HepG2 (cell line): ENCODE measurements around the gene SF3B6. TPM values are rescaled to one million over a fixed set of nuclear protein-coding genes. Genes with fewer than 3 reads are reported as not detected.

Source experiments
- ATAC-seq: fragments of 200-7000 bp; cut with Tn5 transposase; 3 replicates; pipeline ENCODE4 v1.9.1; 2020; ENCODE audit warnings: mild to moderate bottlenecking, moderate library complexity
- BruUV-seq: library from RNA; stranded (reverse); fragments of 400-500 nt; replicated peaks from 2 replicates; lab custom pipeline; 2021; lab: Mats Ljungman, UMichigan
- CTCF ChIA-PET: fragments of 300-600 bp; formaldehyde crosslinking; extraction: SDS; loops from one replicate; lab custom pipeline; 2021; ENCODE audit warnings: low total read pairs, inconsistent platforms, low intra/inter-chr PET ratio; lab: Yijun Ruan, JAX
- POLR2A ChIA-PET: fragments of 350-600 bp; sonication (Branson Sonifier 250); formaldehyde crosslinking; loops from one replicate; lab custom pipeline; 2020; ENCODE audit warnings: antibody characterized with exemption, inconsistent platforms; lab: Yijun Ruan, JAX
- DNase-seq: peaks from one replicate; pipeline ENCODE4 v3.0.0-alpha.2; 2015; ENCODE audit warnings: low spot score
- FAIRE-seq: peaks from 3 replicates; lab custom pipeline; 2011; peaks lifted over from hg19 to GRCh38; lab: Jason Lieb, UNC
- H2AFZ ChIP-seq: one replicate; pipeline ENCODE4 v1.6.1; 2011; ENCODE audit warnings: low read length, inconsistent platforms
- H3K27ac ChIP-seq: fragments of 300-600 bp; 3 replicates; pipeline ENCODE4 v1.8.0; 2011; ENCODE audit warnings: mixed run types, mild to moderate bottlenecking, mixed read lengths, low read length, inconsistent platforms; ENCODE audit not compliant: insufficient read depth; ENCODE audit errors: extremely low read length
- H3K27me3 ChIP-seq, 2 experiments: fragments of 200-600 bp in 1 of 2; 2 replicates in 1 of 2; 3 replicates in 1 of 2; pipeline versions ENCODE4 v1.6.0 to v1.8.0; 2011; ENCODE audit warnings: low read length in 2 of 2, mild to moderate bottlenecking in 2 of 2, moderate library complexity in 2 of 2, inconsistent platforms in 1 of 2; ENCODE audit not compliant: insufficient read depth in 2 of 2, control insufficient read depth in 1 of 2
- H3K36me3 ChIP-seq, 2 experiments: fragments of 200-600 bp in 1 of 2; replicated peaks in 1 of 2; 2 replicates in 1 of 2; 3 replicates in 1 of 2; pipeline versions ENCODE4 v1.5.1 to v1.8.0; 2011; ENCODE audit warnings: low read length in 2 of 2, inconsistent platforms in 1 of 2; ENCODE audit not compliant: insufficient read depth in 2 of 2, control insufficient read depth in 1 of 2
- H3K4me1 ChIP-seq: 2 replicates; pipeline ENCODE4 v1.5.1; 2012; ENCODE audit warnings: low read length, inconsistent platforms; ENCODE audit not compliant: insufficient read depth
- H3K4me2 ChIP-seq: 2 replicates; pipeline ENCODE4 v1.6.0; 2011; ENCODE audit warnings: low read depth, low read length, inconsistent platforms
- H3K4me3 ChIP-seq, 3 experiments: fragments of 200-600 bp in 1 of 3; sonication (generic), shearing (Covaris generic) in 1 of 3; replicated peaks in 1 of 3; 2 replicates each; pipeline ENCODE4 v1.5.1; 2011 to 2016; ENCODE audit warnings: low read length in 3 of 3, inconsistent platforms in 2 of 3, low read depth in 2 of 3, mild to moderate bottlenecking in 2 of 3, control low read depth in 1 of 3, mixed read lengths in 1 of 3; ENCODE audit not compliant: insufficient read depth in 1 of 3
- H3K79me2 ChIP-seq: one replicate; pipeline ENCODE4 v1.6.1; 2011; ENCODE audit warnings: low read length, inconsistent platforms; ENCODE audit not compliant: insufficient read depth
- H3K9ac ChIP-seq: 2 replicates; pipeline ENCODE4 v1.6.0; 2011; ENCODE audit warnings: mild to moderate bottlenecking, low read depth, low read length, inconsistent platforms; ENCODE audit not compliant: insufficient read depth
- H3K9me3 ChIP-seq: 2 replicates; pipeline ENCODE4 v1.5.1; 2012; ENCODE audit warnings: mild to moderate bottlenecking, low read length
- H4K20me1 ChIP-seq: 2 replicates; pipeline ENCODE4 v1.6.0; 2011; ENCODE audit warnings: inconsistent platforms, mild to moderate bottlenecking, low read length, moderate library complexity; ENCODE audit not compliant: insufficient read depth
- CENPT ChIP-seq: sonication (generic); formaldehyde crosslinking; IDR thresholded peaks from 2 replicates; pipeline ENCODE4 v1.8.0; 2022; ENCODE audit warnings: low read depth, mild to moderate bottlenecking, moderate library complexity, missing genetic modification reagents
- HNRNPUL1 ChIP-seq: fragments of 200-400 bp; formaldehyde crosslinking; IDR thresholded peaks from 2 replicates; pipeline ENCODE4 v1.6.1; 2017; ENCODE audit warnings: low read depth, mild to moderate bottlenecking, low read length, moderate library complexity
- KMT2B ChIP-seq: IDR thresholded peaks from 2 replicates; pipeline ENCODE4 v1.6.1; 2016; ENCODE audit warnings: missing genetic modification reagents, missing compliant biosample characterization
- MIXL1 ChIP-seq: IDR thresholded peaks from 2 replicates; pipeline ENCODE4 v1.6.1; 2016
- PRPF4 ChIP-seq: fragments of 200-400 bp; formaldehyde crosslinking; IDR thresholded peaks from 2 replicates; pipeline ENCODE4 v1.6.1; 2016; ENCODE audit warnings: low read length, low read depth; ENCODE audit not compliant: poor library complexity, severe bottlenecking
- RFX1 ChIP-seq: fragments of 450-650 bp; IDR thresholded peaks from 2 replicates; pipeline ENCODE4 v1.6.1; 2017
- STAG1 ChIP-seq: sonication (generic); formaldehyde crosslinking; IDR thresholded peaks from 2 replicates; pipeline ENCODE4 v1.4.0; 2020; ENCODE audit warnings: missing genetic modification reagents
- ZNF773 ChIP-seq: sonication (generic); formaldehyde crosslinking; IDR thresholded peaks from 2 replicates; pipeline ENCODE4 v1.4.0; 2020; ENCODE audit warnings: missing genetic modification reagents, borderline replicate concordance
- ZNF850 ChIP-seq: sonication (generic); formaldehyde crosslinking; conservative IDR thresholded peaks from 2 replicates; pipeline ENCODE4 v1.9.0; 2021; ENCODE audit warnings: mild to moderate bottlenecking, missing genetic modification reagents
- WGBS: methylation state at CpG from one replicate; pipeline ENCODE4 v1.1.6; 2017; ENCODE audit warnings: low lambda C conversion rate; 5-methylcytosine and 5-hydroxymethylcytosine counted together
- in situ Hi-C: cut with HindIII; loops from 2 replicates; pipeline ENCODE4 v1.10.0; 2017; ENCODE audit warnings: low pct_unique_long_range_greater_than_20kb; ENCODE audit not compliant: extremely low pct_ligation_motif_present
- intact Hi-C: fragments of 100-400 bp; cut with micrococcal nuclease; formaldehyde crosslinking; loops from one replicate; pipeline ENCODE4 v1.10.0; 2022; ENCODE audit not compliant: unreplicated experiment
- polyA plus RNA-seq, 8 experiments: library from polyadenylated mRNA; depleted of rRNA in 3 of 8; stranded (reverse) in 7 of 8; unstranded in 1 of 8; fragments of >200 nt; fragmentation: Illumina TruSeq in 4 of 8; extraction: Trizol in 4 of 8; gene quantifications; 2 replicates each; pipeline versions ENCODE4 v1.2.1 to v1.2.3, GENCODE V29; 2011 to 2016; ENCODE audit warnings: low read depth in 4 of 8, missing spikeins in 1 of 8, mixed read lengths in 1 of 8; ENCODE audit not compliant: insufficient read depth in 1 of 8
- total RNA-seq, 5 experiments: library from RNA; depleted of rRNA; stranded (reverse); fragments of >200 nt; fragmentation: Illumina TruSeq; extraction: Trizol; gene quantifications; 2 replicates each; pipeline ENCODE4 v1.2.3, GENCODE V29; 2016; ENCODE audit warnings: low read depth in 1 of 5
- TF ChIP-seq, protein P1 (sequence below): sonication (generic); formaldehyde crosslinking; IDR thresholded peaks from 2 replicates; pipeline ENCODE4 v1.8.1; 2023; ENCODE audit warnings: mild to moderate bottlenecking, missing genetic modification reagents, borderline replicate concordance
- TF ChIP-seq, protein P2 (sequence below): sonication (generic); formaldehyde crosslinking; IDR thresholded peaks from 2 replicates; pipeline ENCODE4 v1.5.1; 2020; ENCODE audit warnings: missing genetic modification reagents, mild to moderate bottlenecking, borderline replicate concordance

Gene SF3B6
- total and polyA plus RNA-seq, 2 of the 13 experiments (the other 11 are each of a cell fraction or from before 2014, with no cell fraction given) = 177 to 182 TPM

DNA sequence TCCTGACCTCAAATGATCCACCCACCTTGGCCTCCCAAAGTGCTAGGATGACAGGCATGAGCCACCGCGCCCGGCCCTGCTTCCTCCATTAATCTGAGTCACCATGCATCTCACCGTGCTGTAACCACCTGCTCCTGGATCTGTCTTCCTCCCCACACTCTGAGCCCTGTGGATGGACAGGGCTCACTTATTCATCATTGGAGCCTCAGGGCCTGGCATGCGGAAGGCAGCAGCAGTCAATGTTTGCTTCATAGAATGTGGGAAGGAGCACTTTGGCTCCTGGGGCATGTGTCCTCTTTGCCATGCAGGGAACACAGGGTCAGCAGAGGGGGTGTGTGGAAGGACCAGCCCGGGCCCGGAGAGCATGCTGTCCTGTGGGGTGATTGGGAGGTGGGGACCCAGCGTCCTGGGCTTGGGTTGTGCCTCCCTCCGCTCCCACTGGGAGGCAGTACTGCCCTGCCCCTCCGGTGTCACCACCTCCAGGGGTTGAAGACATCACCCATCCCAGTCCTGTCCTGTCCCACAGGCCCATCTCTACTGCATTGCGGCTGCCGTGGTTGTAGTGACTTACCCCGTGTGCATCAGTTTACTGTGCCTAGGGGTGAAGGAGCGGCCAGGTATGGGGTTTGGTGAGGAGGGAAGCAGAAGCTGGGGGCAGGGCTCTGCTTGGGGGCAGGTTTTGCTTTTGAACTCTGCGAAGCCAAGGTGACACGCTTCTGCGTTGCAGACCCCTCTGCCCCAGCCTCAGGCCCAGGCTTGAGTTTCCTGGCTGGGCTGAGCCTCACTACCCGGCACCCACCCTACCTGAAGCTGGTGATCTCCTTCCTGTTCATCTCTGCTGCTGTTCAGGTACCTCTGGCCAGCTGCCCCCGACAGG, 54.8 kb downstream of the SF3B6 start (continued):
- TF ChIP-seq ZNF773 (CRISPR knock-in tag) = no peak
- TF ChIP-seq STAG1 = peak; percentile 97
- TF ChIP-seq, protein P1, sequence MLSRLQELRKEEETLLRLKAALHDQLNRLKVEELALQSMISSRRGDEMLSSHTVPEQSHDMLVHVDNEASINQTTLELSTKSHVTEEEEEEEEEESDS = no peak
- 0 out of 2 replicates have a peak, but pooled peaks have one; percentile 13 for TF ChIP-seq MIXL1
- no peak for TF ChIP-seq PRPF4

DNA sequence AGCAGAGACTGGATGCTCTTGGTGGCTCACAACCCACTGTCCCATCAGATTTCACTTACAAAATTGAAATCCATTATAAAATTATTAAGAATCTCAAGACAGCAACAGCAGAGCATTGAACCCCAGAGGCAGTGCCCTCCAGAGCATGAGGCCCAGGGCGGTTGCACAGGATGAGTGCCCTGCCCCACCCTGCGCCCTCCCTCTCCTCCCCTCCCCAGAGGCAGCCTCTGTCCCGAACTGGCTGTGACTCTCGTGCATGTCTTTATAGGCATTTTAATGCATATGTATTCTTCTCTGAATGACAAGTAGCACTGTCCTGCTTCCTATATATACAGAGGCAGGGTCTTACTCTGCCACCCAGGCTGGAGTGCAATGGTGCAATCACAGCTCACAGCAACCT, 55.9 kb downstream of the SF3B6 start:
- WGBS = 89% methylated on average over 4 of the region's 4 CpGs
- no peak overlapping the region for H3K9ac ChIP-seq
- H3K9me3 ChIP-seq = no peaks in the 10 kb centered on the region
- DNase-seq = no peak
- in situ Hi-C loops (loop anchor here (5.0 to 10.0 kb wide), 2 partner anchors 42 to 145 kb away; no protein-coding TSS in a partner anchor), intact Hi-C loops (no loop called here)
- H3K79me2 ChIP-seq = no peaks in the 10 kb centered on the region
- POLR2A ChIA-PET = interaction anchor here (1.2 kb wide), 1 partner anchor 63 kb away, joined by 4 read pairs; no protein-coding TSS in a partner anchor
- no peak overlapping the region for H2AFZ ChIP-seq
- BruUV-seq = no TSS peak
- FAIRE-seq = no peak
- H3K36me3 ChIP-seq = peaks cover 1 to 10% of the 10 kb centered on the region in 2 experiments; a peak in 2 of 5 replicates
- no peak overlapping the region for H3K4me2 ChIP-seq
- no peak overlapping the region for H3K27ac ChIP-seq
- H3K4me3 ChIP-seq = no peak overlapping the region
- no peaks in the 10 kb centered on the region for H4K20me1 ChIP-seq
- H3K4me1 ChIP-seq = peaks cover 55% of the 10 kb centered on the region
- CTCF ChIA-PET = interaction anchor here (3.2 to 3.4 kb wide), 2 partner anchors 40 to 144 kb away, joined by 36 to 37 read pairs; no protein-coding TSS in a partner anchor
- ATAC-seq = no peak
- TF ChIP-seq ZNF850 = no peak
- TF ChIP-seq, protein P2, sequence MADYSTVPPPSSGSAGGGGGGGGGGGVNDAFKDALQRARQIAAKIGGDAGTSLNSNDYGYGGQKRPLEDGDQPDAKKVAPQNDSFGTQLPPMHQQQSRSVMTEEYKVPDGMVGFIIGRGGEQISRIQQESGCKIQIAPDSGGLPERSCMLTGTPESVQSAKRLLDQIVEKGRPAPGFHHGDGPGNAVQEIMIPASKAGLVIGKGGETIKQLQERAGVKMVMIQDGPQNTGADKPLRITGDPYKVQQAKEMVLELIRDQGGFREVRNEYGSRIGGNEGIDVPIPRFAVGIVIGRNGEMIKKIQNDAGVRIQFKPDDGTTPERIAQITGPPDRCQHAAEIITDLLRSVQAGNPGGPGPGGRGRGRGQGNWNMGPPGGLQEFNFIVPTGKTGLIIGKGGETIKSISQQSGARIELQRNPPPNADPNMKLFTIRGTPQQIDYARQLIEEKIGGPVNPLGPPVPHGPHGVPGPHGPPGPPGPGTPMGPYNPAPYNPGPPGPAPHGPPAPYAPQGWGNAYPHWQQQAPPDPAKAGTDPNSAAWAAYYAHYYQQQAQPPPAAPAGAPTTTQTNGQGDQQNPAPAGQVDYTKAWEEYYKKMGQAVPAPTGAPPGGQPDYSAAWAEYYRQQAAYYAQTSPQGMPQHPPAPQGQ (CRISPR knock-in tag) = no peak
- no peak for TF ChIP-seq CENPT (CRISPR knock-in tag)
- TF ChIP-seq RFX1 = no peak
- no peak for TF ChIP-seq KMT2B (CRISPR knock-in tag)
- TF ChIP-seq HNRNPUL1 = no peak
- H3K27me3 ChIP-seq = no peaks in the 10 kb centered on the region
